K562 (cell line): ENCODE data around the gene RAB7A. TPM values are rescaled to one million over a fixed set of nuclear protein-coding genes. Genes with fewer than 3 reads are reported as not detected.

Source experiments
- ATAC-seq: fragments of 200-7000 bp; cut with Tn5 transposase; 3 replicates; pipeline ENCODE4 v1.9.1; 2020; ENCODE audit warnings: moderate library complexity
- BruUV-seq: library from RNA; stranded (reverse); fragments of 400-500 nt; replicated peaks from 2 replicates; lab custom pipeline; 2021; lab: Mats Ljungman, UMichigan
- CTCF ChIA-PET: fragments of 300-600 bp; formaldehyde crosslinking; extraction: SDS; loops from one replicate; lab custom pipeline; 2021; ENCODE audit warnings: low intra/inter-chr PET ratio; lab: Yijun Ruan, JAX
- POLR2A ChIA-PET: fragments of 300-600, 350-650 bp; sonication (Branson Sonifier 250); formaldehyde crosslinking; extraction: SDS; loops from one replicate; lab custom pipeline; 2021; ENCODE audit warnings: antibody characterized with exemption, inconsistent platforms; lab: Yijun Ruan, JAX
- DNase-seq, 4 experiments: peaks; one replicate each; pipeline versions ENCODE4 v3.0.0 to v3.0.0-alpha.2; 2011 to 2018; ENCODE audit warnings: low spot score in 3 of 4, mixed read lengths in 3 of 4; ENCODE audit errors: extremely low read depth in 1 of 4
- FAIRE-seq: peaks from 2 replicates; lab custom pipeline; 2011; peaks lifted over from hg19 to GRCh38; lab: Jason Lieb, UNC
- H2AFZ ChIP-seq: 2 replicates; pipeline ENCODE4 v1.6.0; 2011; ENCODE audit warnings: low read depth, low read length, control low read depth, inconsistent platforms
- H3K27ac ChIP-seq: fragments of 200-600 bp; 3 replicates; pipeline ENCODE4 v1.8.0; 2011; ENCODE audit warnings: low read depth, mild to moderate bottlenecking, control low read depth, inconsistent platforms, low read length, moderate library complexity, mixed read lengths; ENCODE audit errors: extremely low read depth
- H3K27me3 ChIP-seq, 2 experiments: fragments of 300-600 bp in 1 of 2; 2 replicates in 1 of 2; 3 replicates in 1 of 2; pipeline versions ENCODE4 v1.6.0 to v1.8.0; 2011; ENCODE audit warnings: inconsistent platforms in 2 of 2, low read length in 2 of 2, mild to moderate bottlenecking in 1 of 2, mixed read lengths in 1 of 2, moderate library complexity in 1 of 2; ENCODE audit not compliant: control insufficient read depth in 2 of 2, insufficient read depth in 2 of 2
- H3K36me3 ChIP-seq: fragments of 300-600 bp; 3 replicates; pipeline ENCODE4 v1.8.0; 2011; ENCODE audit warnings: mild to moderate bottlenecking, low read length, inconsistent platforms; ENCODE audit not compliant: control insufficient read depth, insufficient read depth
- H3K4me1 ChIP-seq, 2 experiments: fragments of 200-600 bp in 1 of 2; replicated peaks in 1 of 2; 2 replicates in 1 of 2; 3 replicates in 1 of 2; pipeline versions ENCODE4 v1.5.1 to v1.8.0; 2011; ENCODE audit warnings: inconsistent platforms in 2 of 2, low read length in 2 of 2, mild to moderate bottlenecking in 1 of 2, mixed read lengths in 1 of 2, moderate library complexity in 1 of 2; ENCODE audit not compliant: control insufficient read depth in 2 of 2, insufficient read depth in 2 of 2
- H3K4me2 ChIP-seq: 2 replicates; pipeline ENCODE4 v1.6.1; 2011; ENCODE audit warnings: low read length, control low read depth, inconsistent platforms, mixed read lengths; ENCODE audit not compliant: insufficient read depth
- H3K4me3 ChIP-seq: fragments of 200-600 bp; sonication (generic), shearing (Covaris generic); 2 replicates; pipeline ENCODE4 v1.5.1; 2016; ENCODE audit warnings: control low read depth, inconsistent platforms
- H3K79me2 ChIP-seq: fragments of 200-600 bp; 3 replicates; pipeline ENCODE4 v1.8.0; 2011; ENCODE audit warnings: low read length, inconsistent platforms; ENCODE audit not compliant: control insufficient read depth, insufficient read depth
- H3K9ac ChIP-seq, 2 experiments: 2 replicates each; pipeline versions ENCODE4 v1.6.0 to v1.6.1; 2011; ENCODE audit warnings: low read depth in 2 of 2, low read length in 2 of 2, control low read depth in 1 of 2, inconsistent platforms in 1 of 2, mild to moderate bottlenecking in 1 of 2, mixed read lengths in 1 of 2; ENCODE audit not compliant: insufficient read depth in 1 of 2
- H3K9me1 ChIP-seq: one replicate; pipeline ENCODE4 v1.6.0; 2011; ENCODE audit warnings: inconsistent platforms, mild to moderate bottlenecking, low read length, moderate library complexity; ENCODE audit not compliant: control insufficient read depth, insufficient read depth
- H3K9me3 ChIP-seq: replicated peaks from 2 replicates; pipeline ENCODE4 v1.5.1; 2011; ENCODE audit warnings: low read depth, low read length, inconsistent platforms; ENCODE audit not compliant: control insufficient read depth, insufficient read depth
- H4K20me1 ChIP-seq: replicated peaks from 2 replicates; pipeline ENCODE4 v1.6.1; 2011; ENCODE audit warnings: low read length, inconsistent platforms, mixed read lengths; ENCODE audit not compliant: control insufficient read depth, insufficient read depth
- ATF4 ChIP-seq: fragments of 450-650 bp; formaldehyde crosslinking; IDR thresholded peaks from 2 replicates; pipeline ENCODE4 v1.4.0; 2022; ENCODE audit warnings: mild to moderate bottlenecking, moderate library complexity
- BCL6 ChIP-seq: fragments of 250-450 bp; sonication (Bioruptor Pico); IDR thresholded peaks from 2 replicates; pipeline ENCODE4 v1.4.0; 2020
- BDP1 ChIP-seq: IDR thresholded peaks from 3 replicates; pipeline ENCODE4 v1.6.1; 2011; ENCODE audit not compliant: insufficient read length, insufficient read depth
- CBX3 ChIP-seq, 2 experiments: IDR thresholded peaks; 1 replicate in 1 of 2; 2 replicates in 1 of 2; pipeline ENCODE4 v1.6.1; 2012; ENCODE audit warnings: inconsistent platforms in 2 of 2, low read length in 2 of 2, borderline replicate concordance in 1 of 2, control low read depth in 1 of 2
- ELF2 ChIP-seq: fragments of 250-450 bp; sonication (Bioruptor Pico); IDR thresholded peaks from 2 replicates; pipeline ENCODE4 v1.5.0; 2021; ENCODE audit warnings: mild to moderate bottlenecking
- FOSL1 ChIP-seq: fragments of 200-800 bp; sonication (Bioruptor generic); conservative IDR thresholded peaks from 2 replicates; pipeline ENCODE4 v1.6.1; 2016; ENCODE audit warnings: missing genetic modification characterization, missing compliant biosample characterization
- FUS ChIP-seq: fragments of 200-400 bp; formaldehyde crosslinking; optimal IDR thresholded peaks from 2 replicates; pipeline ENCODE3; 2017; ENCODE audit warnings: low read depth, low read length
- GABPA ChIP-seq: fragments of 200-800 bp; sonication (Bioruptor generic); conservative IDR thresholded peaks from 2 replicates; pipeline ENCODE4 v1.6.1; 2016; ENCODE audit warnings: low read depth, missing genetic modification characterization, missing compliant biosample characterization
- MTA2 ChIP-seq: fragments of 450-650 bp; IDR thresholded peaks from 2 replicates; pipeline ENCODE4 v1.6.1; 2016; ENCODE audit warnings: low read depth
- MYNN ChIP-seq, 2 experiments: sonication (generic); formaldehyde crosslinking in 1 of 2; IDR thresholded peaks; 2 replicates each; pipeline versions ENCODE4 v1.5.0 to v1.6.1; 2016 to 2020; ENCODE audit warnings: antibody characterized with exemption in 1 of 2, missing genetic modification reagents in 1 of 2
- NR2F6 ChIP-seq: fragments of 450-650 bp; formaldehyde crosslinking; IDR thresholded peaks from 2 replicates; pipeline ENCODE4 v1.4.0; 2020; ENCODE audit warnings: mild to moderate bottlenecking
- POLR2B ChIP-seq: fragments of 450-650 bp; IDR thresholded peaks from 2 replicates; pipeline ENCODE4 v1.6.1; 2018; ENCODE audit warnings: low read depth; ENCODE audit not compliant: partially characterized antibody
- RREB1 ChIP-seq: fragments of 250-450 bp; sonication (Bioruptor Pico); IDR thresholded peaks from 2 replicates; pipeline ENCODE4 v1.4.0; 2020
- TRIM24 ChIP-seq, 2 experiments: fragments of 450-650 bp; IDR thresholded peaks; 2 replicates each; pipeline ENCODE4 v1.6.1; 2016
- ZBTB9 ChIP-seq: fragments of 450-650 bp; formaldehyde crosslinking; IDR thresholded peaks from 2 replicates; pipeline ENCODE4 v1.4.0; 2020; ENCODE audit warnings: mild to moderate bottlenecking, moderate library complexity
- ZNF24 ChIP-seq: fragments of 450-650 bp; IDR thresholded peaks from 2 replicates; pipeline ENCODE4 v1.6.1; 2016
- ZNF347 ChIP-seq: fragments of 450-650 bp; formaldehyde crosslinking; IDR thresholded peaks from 2 replicates; pipeline ENCODE4 v1.4.0; 2020; ENCODE audit warnings: low read depth, mild to moderate bottlenecking, moderate library complexity
- ZNF707 ChIP-seq: fragments of 250-450 bp; sonication (Bioruptor Pico); conservative IDR thresholded peaks from 2 replicates; pipeline ENCODE4 v1.8.0; 2022; ENCODE audit warnings: inconsistent platforms, mild to moderate bottlenecking, moderate library complexity
- WGBS: fragments of 100-300 bp; shearing (Covaris generic); methylation state at CpG from one replicate; pipeline ENCODE4 v1.1.6; 2016; ENCODE audit warnings: low coverage, mixed read lengths; ENCODE audit not compliant: insufficient coverage; ENCODE audit errors: missing lambda C conversion rate; 5-methylcytosine and 5-hydroxymethylcytosine counted together
- in situ Hi-C: fragments of 300-500 bp; cut with MboI; formaldehyde crosslinking; loops from 4 replicates; pipeline ENCODE4 v1.15.0; 2018; ENCODE audit warnings: inconsistent platforms, mixed read lengths
- intact Hi-C: fragments of 100-400 bp; cut with micrococcal nuclease; formaldehyde crosslinking; loops from 2 replicates; pipeline ENCODE4 v1.14.2; 2022
- polyA plus RNA-seq, 8 experiments: library from polyadenylated mRNA; depleted of rRNA in 4 of 8; stranded (reverse) in 5 of 8; unstranded in 3 of 8; fragments of >200 nt; fragmentation: Nextera tagmentation in 2 of 8; fragmentation: Illumina TruSeq in 1 of 8; extraction: Ambion mirVana in 2 of 8; extraction: Trizol in 1 of 8; gene quantifications; 2 replicates each; pipeline versions ENCODE4 v1.2.1 to v1.2.3, GENCODE V29; 2011 to 2014; ENCODE audit warnings: inconsistent platforms in 1 of 8, missing spikeins in 1 of 8
- total RNA-seq, 7 experiments: library from RNA; depleted of rRNA in 6 of 7; stranded (reverse); fragments of >200 nt in 6 of 7; fragmentation: Illumina TruSeq in 2 of 7; extraction: Trizol in 2 of 7; gene quantifications; 2 replicates each; pipeline versions ENCODE4 v1.2.1 to v1.2.3, GENCODE V29; 2011 to 2021; ENCODE audit warnings: low replicate concordance in 1 of 7

RAB7A gene
- total and polyA plus RNA-seq, 9 of the 15 experiments (the other 6 are each of a cell fraction or from before 2014, with no cell fraction given) = 30.9 to 204 (median 72.8) TPM

GRCh38 chr3:128848936-128849335, 123.0 kb downstream of the RAB7A start:
- Histone ChIP-seq H3K9ac (no peak overlapping the region), H3K27ac (no peak overlapping the region), H3K9me3 (peaks cover 4% of the 10 kb centered on the region), H3K4me3 (no peak overlapping the region), H2AFZ (no peak overlapping the region), H3K36me3 (no peaks in the 10 kb centered on the region), H3K9me1 (no peaks in the 10 kb centered on the region), H3K79me2 (no peaks in the 10 kb centered on the region), H3K4me2 (no peak overlapping the region), H3K27me3 (no peaks in the 10 kb centered on the region), H4K20me1 (no peaks in the 10 kb centered on the region), H3K4me1 (peaks cover 13 to 36% of the 10 kb centered on the region in 2 experiments; a peak in 4 of 5 replicates)
- intact Hi-C loops (loop anchor here (5.0 kb wide), 2 partner anchors 47 to 167 kb away; no protein-coding TSS in a partner anchor), in situ Hi-C loops (no loop called here)
- ChIA-PET POLR2A (interaction anchor here (0.6 kb wide), 1 partner anchor 41 kb away, joined by 3 read pairs; no protein-coding TSS in a partner anchor), CTCF (no interaction called here)
- no TSS peak for BruUV-seq
- no peak for ATAC-seq
- no peak for TF ChIP-seq MTA2
- TF ChIP-seq GABPA (tag) = no peak
- no peak for TF ChIP-seq ATF4
- TF ChIP-seq NR2F6 = no peak
- TF ChIP-seq RREB1 = no peak
- TF ChIP-seq CBX3 (IDR thresholded peaks at IDR 0.05; ENCODE audit: borderline replicate concordance in 1 of 2, low read length in 2 of 2) = no peak
- no peak for TF ChIP-seq ZNF707 (CRISPR knock-in tag)
- no peak for TF ChIP-seq FUS
- TF ChIP-seq BCL6 (CRISPR knock-in tag) = no peak
- TF ChIP-seq POLR2B = no peak
- TF ChIP-seq ZNF24 = no peak
- no peak for TF ChIP-seq BDP1
- TF ChIP-seq ZBTB9 (CRISPR knock-in tag) = no peak
- TF ChIP-seq TRIM24 (IDR thresholded peaks at IDR 0.05) = no peak
- TF ChIP-seq FOSL1 (tag) = no peak
- no peak for TF ChIP-seq MYNN (IDR thresholded peaks at IDR 0.05)
- TF ChIP-seq MYNN (CRISPR knock-in tag; IDR thresholded peaks at IDR 0.05) = no peak
- TF ChIP-seq ZNF347 = no peak
- TF ChIP-seq ELF2 (CRISPR knock-in tag) = no peak
- no peak for FAIRE-seq
- WGBS = 64% methylated on average over 10 of the region's 13 CpGs
- no peak for DNase-seq
